Tibial nerve (tissue), 4 donors: ENCODE measurements around the gene HDAC11.

Experiments
- CTCF ChIP-seq, 5 experiments: fragments of 200-600 bp in 3 of 5; fragments of 450-650 bp in 2 of 5; sonication (generic) in 3 of 5; IDR thresholded peaks; one replicate each; pipeline ENCODE4 v1.5.1; 2016 to 2019; ENCODE audit warnings: antibody characterized with exemption in 5 of 5, mild to moderate bottlenecking in 3 of 5, moderate library complexity in 2 of 5
- EP300 ChIP-seq, 2 donors: sonication (generic); formaldehyde crosslinking; IDR thresholded peaks; one replicate each; pipeline ENCODE4 v1.6.1; 2017; ENCODE audit warnings: antibody characterized with exemption in 2 of 2, mild to moderate bottlenecking in 1 of 2

DNA sequence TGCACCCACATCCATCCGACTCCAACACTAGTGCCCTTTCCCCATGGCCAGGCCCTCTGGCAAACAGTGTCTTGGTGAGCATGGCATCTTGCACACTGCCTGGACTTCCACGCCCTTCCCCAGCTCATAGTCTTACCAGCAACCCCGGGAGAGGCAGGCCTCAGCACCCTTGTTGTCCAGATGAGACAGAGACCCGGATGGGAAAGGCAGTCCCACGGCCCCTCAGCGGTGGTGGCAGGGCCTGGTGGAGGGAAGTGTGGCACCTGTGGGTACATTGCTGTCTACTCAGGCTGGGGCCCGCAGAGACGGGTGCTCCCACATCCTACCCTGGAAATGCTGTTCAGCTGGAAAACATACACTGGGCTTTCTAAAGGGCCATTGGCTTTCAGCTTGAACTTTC is 28.4 kb downstream of the HDAC11 start:
- TF ChIP-seq CTCF (IDR thresholded peaks at IDR 0.05) (no peak), EP300 (IDR thresholded peaks at IDR 0.05) (no peak)
